Stimulated activated CD8-positive, alpha-beta memory T cell treated with anti-CD3 and anti-CD28 coated beads, Interleukin-2, amount 100 ng/mL, for 48 hours (primary cell): ENCODE data around the gene ACSS1.

Source experiments
- DNase-seq, 2 donors: peaks; one replicate each; pipeline ENCODE4 v3.0.0-alpha.2; 2020; ENCODE audit warnings: low read depth in 2 of 2

Gene ACSS1

GRCh38 chr20:25046181-25046641 lies 11.7 kb downstream of the ACSS1 start:
- DNase-seq = no peak

- no peak for DNase-seq
These were observed 12.6 kb downstream of the ACSS1 start for GRCh38 chr20:25045343-25045712.

- DNase-seq = no peak
These were observed 13.1 kb downstream of the ACSS1 start for GRCh38 chr20:25044660-25045342.

- DNase-seq = no peak
These were observed 13.7 kb downstream of the ACSS1 start for GRCh38 chr20:25044261-25044560.

GRCh38 chr20:25043499-25044260 lies 14.3 kb downstream of the ACSS1 start:
- DNase-seq = no peak

GRCh38 chr20:25042531-25043498 lies 15.1 kb downstream of the ACSS1 start:
- DNase-seq = peak; percentile 8 to 9

- no peak for DNase-seq
These were observed 16.0 kb downstream of the ACSS1 start for GRCh38 chr20:25041813-25042530.

GRCh38 chr20:25040438-25040831 lies 17.5 kb downstream of the ACSS1 start:
- DNase-seq = no peak

- no peak for DNase-seq
These were observed 18.1 kb downstream of the ACSS1 start for GRCh38 chr20:25039697-25040437.

GRCh38 chr20:25038591-25039015 lies 19.3 kb downstream of the ACSS1 start:
- no peak for DNase-seq

GRCh38 chr20:25038103-25038410 lies 19.9 kb downstream of the ACSS1 start:
- DNase-seq = no peak

- DNase-seq = no peak
These were observed 20.4 kb downstream of the ACSS1 start for GRCh38 chr20:25037288-25038102.

GRCh38 chr20:25036331-25036936 lies 21.5 kb downstream of the ACSS1 start:
- no peak for DNase-seq

- no peak for DNase-seq
These were observed 22.0 kb downstream of the ACSS1 start for GRCh38 chr20:25035921-25036320.

- DNase-seq = no peak
These were observed 24.0 kb downstream of the ACSS1 start for GRCh38 chr20:25033924-25034300.

- DNase-seq = no peak
These were observed 24.5 kb downstream of the ACSS1 start for GRCh38 chr20:25033265-25033923.

GRCh38 chr20:25032478-25033264 lies 25.3 kb downstream of the ACSS1 start:
- DNase-seq = no peak

- DNase-seq = no peak
These were observed 25.9 kb downstream of the ACSS1 start for GRCh38 chr20:25032065-25032477.
